Stimulated activated CD8-positive, alpha-beta memory T cell treated with anti-CD3 and anti-CD28 coated beads, Interleukin-4, amount 100 ng/mL, for 4 hours (primary cell): ENCODE data around the gene RIT1.
"Not testable (repeated sequence)": the region's sequence is repeated elsewhere in the genome, so short reads cannot be mapped to it uniquely, and the experiment has no call there.

Experiments
- DNase-seq, 2 donors: peaks; one replicate each; pipeline ENCODE4 v3.0.0-alpha.2; 2020; ENCODE audit warnings: low read depth in 2 of 2, low spot score in 1 of 2

Gene RIT1

DNA sequence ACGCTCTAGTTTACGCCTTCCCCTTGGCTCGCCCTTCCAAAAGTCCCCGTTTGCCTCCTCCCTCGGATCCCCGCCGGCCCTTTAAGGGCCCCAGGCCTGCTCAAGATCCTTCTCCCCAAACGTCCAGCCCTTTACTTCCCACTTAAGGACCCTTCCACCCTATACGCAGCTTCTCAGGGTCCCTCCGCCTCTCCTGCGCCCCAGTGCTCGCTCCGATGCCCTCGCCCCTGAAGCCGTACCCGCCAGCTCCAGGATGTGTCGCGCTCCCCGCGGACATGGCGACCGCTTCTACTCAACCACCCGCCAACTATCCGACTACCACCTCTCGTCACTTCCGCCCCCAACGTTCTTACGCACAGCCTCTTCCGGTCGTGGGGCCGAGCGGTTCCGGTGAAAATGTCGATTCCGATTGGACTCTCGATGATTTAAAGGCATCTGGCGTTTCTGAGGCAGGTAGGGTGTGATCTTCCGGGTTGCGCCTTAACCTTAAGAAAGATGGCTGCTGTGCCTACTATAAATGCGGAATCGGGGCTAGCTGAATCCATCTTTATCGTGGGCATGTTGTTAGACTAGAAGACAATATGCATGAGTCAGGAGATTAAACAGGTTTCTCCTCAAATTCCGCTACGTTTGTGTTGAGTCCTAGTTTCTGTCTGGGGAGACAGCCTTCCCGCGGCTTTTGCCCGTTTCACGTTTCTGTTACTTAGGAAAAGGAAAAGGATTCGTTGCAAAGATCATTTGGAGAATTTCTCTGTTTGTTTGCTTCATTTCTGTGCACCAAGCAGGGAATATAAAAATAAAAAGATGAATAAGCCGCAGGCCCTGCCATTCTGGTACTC, 23.2 kb upstream of the RIT1 start, which contains the start of gene KHDC4:
Gene KHDC4, minus strand, starts transcription at position 317 of the 839 bp plus-strand sequence. Its CDS starts 40 bp downstream, at position 277.
- DNase-seq = peak; percentile 81 to 88

DNA sequence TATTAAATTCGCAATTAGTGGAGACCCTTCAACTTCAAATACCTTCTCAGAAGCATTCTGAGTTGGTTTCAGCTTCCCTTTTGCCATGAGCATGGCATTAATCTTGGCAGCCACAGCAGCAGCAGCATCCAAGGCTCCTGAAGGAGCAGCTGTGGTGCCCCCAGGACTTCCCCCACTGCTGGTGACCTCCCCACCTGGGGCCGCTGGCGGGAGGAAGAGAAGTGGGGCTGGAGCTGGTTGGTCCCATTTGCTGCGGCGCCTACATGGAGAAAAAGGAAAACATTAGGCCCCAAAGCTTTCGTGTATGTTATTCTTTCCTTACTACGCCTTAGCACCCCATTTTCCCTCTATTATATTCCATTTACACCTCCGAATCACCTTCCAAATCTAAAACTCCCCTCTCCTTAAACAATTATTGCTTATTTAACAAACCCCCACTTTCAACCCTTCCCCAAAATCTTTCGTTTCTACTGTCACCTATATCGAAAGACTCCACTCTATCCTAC, 22.5 kb upstream of the RIT1 start:
- no peak for DNase-seq

DNA sequence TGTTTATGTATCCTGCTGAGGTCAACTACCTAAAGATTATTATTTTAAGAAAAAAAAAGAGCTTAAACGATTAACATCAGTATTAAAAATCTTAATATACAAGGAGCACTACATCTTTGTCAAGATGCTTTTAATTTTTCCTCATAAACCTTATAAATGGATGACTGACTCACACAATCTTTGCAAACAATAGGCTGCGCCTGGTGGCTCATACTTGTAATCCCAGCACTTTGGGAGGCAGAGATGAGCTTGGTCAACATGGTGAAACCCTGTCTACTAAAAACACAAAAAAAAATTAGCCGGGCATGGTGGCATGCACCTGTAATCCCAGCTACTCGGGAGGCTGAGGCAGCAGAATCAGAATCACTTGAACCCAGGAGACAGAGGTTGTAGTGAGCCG, 21.3 kb upstream of the RIT1 start:
- DNase-seq = no peak

DNA sequence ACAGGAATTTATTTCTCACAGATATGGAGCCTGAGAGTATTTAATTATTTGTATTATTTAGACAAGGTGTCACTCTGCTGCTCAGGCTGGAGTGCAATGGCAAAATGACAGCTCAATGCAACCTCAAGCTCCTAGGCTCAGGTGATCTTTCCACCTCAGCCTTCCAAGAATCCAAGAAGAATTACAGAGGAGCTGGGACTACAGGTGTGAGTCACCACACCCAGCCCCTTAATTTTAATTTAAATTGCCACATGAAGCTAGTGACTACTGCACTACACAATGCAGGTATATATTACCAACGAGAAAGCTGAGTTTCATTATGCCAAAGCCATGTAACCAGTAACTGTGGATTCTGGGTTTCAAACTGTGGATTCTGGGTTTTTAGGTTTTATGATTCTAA, 20.9 kb upstream of the RIT1 start:
- DNase-seq = no peak

DNA sequence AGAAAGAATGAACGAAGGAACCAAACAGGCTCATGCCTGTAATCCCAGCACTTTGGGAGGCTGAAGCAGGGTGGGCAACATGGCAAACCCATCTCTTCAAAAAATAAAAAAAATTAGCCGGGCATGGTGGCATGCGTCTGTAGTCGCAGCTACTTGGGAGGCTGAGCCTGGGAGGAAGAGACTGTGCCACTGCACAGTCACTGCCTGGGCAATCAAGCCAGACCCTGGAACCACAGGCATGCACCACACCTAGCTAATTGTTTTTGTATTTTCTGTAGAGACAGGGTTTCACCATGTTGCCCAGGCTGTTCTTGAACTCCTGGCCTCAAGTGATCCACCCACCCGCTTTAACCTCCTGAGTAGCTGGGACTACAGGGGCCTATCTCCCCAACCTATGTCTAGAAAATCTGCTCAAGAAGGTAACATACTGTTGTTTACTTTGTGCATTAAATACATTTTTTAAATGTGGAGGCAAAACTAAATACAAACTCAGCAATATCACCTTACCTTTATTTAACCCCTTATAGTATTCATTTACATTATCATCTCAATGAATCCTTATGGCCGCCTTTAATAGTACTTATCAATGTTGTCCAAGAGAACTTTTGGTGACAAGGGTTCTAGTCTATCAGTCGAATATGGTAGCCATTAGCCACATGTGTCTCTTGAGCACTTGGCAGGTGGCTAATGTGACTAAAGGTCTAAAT, 20.3 kb upstream of the RIT1 start:
- no peak for DNase-seq

DNA sequence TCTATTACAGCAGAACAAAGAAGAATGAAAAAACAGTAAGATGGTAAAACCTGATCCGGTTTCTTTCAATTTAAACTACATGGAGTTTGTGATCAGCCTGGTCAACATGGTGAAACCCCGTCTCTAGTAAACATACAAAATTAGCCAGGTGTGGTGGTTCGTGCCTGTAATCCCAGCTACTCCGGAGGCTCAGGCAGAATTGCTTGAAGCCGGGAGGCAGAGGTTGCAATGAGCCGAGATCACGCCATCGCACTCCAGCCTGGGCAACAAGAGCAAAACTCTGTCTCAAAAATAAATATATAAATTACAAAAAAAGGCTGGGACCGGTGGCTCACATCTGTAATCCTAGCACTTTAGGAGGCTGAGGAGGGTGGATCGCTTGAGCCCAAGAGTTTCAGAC, 19.6 kb upstream of the RIT1 start:
- not testable (repeated sequence) for DNase-seq

DNA sequence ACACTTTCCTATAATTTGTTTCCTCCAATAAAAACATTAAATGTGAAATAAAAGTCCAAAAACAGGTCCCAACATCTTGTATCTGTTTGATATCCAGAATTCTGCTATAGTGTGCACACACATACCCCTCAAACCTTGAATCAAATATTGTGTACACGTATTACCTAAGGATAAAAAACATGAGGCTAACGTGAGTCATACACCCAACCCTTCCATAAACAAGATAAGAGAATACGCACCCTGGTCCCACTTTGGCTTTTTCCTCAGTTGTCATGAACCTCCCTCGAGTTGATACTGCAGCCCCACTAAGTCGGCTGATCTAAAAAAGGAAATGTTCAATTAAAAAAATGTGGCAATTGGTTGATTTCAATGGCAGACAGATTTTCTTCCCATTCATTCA, 17.9 kb upstream of the RIT1 start:
- DNase-seq = no peak

DNA sequence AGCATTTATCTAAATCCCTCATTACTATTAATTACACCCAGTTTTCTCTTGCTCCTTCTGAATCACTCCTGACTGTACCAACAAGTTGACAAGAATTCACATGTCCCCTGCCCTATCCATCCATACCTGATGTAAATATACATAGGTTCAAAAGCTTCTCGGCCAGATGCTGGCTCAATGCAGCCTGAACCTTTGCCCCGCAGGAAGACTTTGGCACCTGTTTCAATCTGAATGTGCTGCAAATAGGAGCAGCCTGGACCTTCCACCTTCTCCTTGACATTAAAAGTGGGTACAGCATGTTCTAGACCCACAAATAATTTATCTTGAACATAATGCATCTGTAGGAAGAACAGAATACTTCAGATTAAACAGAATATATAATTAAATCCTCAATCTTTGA, 14.4 kb upstream of the RIT1 start:
- no peak for DNase-seq

DNA sequence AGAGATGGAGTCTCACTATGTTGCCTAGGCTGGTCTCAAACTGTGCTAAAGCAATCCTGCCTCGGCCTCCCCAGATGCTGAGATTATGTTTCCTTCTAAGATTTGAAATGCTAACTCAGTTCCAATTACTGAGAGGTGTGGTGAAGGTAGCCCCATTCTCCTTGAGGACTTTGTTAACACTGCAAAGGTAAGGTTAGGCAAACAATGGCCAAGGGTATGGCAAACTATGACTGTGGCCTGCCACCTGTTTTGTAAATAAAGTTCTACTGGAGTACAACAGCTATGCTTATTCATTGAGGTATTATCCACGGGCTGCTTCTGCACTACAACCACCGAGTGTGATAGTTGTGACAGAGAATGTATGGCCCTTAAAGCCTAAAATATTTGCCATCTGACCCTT, 9.6 kb upstream of the RIT1 start:
- DNase-seq = no peak

DNA sequence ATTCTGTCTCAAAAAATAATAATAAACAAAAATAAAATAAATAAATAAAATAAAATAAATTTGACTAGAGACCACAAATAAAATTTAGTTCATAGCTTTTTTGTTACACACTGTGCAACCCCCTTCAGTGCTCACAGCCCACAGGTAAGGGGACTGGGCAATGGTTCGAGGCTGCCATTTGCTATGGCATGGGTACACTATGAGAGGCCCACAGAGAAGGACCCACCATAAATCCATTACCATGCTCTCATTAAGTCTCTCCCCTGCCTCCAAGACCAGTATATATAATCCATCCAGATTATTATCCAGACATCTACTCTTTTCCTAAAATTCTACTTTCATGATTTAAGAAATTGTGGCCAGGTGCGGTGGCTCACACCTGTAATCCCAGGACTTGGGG, 8.7 kb upstream of the RIT1 start:
- DNase-seq = no peak

DNA sequence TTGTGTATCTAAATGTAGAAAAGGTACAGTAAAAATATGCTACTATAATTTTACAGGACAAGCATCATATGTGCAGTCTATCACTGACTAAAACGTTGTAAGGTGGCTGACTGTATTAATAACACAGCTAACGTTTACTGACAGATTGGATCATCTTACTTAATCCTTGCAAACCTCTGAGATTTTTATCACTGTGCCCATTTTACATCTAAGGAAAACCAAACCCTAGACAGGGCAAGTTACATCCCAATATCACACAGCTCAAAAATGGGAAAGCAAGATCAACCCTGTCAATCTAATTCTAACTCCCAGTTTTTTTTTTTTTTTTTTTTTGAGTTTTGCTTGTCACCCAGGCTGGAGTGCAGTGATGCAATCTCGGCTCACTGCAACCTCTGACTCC, 7.5 kb upstream of the RIT1 start:
- no peak for DNase-seq

DNA sequence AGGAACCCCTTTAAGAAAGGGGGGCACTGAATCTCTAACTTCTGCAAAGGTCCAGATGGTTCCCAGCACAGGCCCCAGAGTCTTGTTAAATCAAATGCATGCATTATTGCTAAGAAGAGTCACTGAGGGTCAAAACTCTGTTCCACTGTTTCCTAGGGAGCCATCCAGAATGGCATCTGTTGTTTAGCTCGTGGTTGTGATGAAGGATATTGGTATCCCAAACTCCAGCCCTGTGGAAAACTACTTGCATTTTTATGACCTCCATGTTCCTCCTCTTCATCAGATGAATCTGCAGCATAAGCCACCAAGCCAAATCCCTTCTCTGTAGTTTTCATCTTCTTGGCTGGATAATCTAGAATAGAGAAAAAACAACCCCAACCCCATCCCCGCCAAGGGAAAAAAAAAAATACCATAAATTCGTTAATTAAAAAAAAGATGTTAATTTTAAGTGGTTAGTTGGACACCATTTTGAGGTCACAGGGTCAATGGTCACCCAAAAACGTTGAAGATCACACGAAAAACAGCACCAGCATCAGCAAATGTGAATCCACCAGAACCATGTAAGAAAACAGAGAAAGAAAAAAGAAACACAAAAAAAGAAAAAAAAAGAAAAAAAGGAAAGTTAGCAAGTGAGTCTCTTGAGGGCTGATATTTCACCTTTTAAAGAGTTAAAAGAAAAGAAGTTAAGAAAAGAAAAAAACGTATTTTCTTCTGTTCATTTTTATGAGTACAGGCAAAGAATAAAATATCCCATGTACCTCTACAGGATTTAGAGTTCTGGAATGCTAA, 3.0 kb upstream of the RIT1 start:
- no peak for DNase-seq

DNA sequence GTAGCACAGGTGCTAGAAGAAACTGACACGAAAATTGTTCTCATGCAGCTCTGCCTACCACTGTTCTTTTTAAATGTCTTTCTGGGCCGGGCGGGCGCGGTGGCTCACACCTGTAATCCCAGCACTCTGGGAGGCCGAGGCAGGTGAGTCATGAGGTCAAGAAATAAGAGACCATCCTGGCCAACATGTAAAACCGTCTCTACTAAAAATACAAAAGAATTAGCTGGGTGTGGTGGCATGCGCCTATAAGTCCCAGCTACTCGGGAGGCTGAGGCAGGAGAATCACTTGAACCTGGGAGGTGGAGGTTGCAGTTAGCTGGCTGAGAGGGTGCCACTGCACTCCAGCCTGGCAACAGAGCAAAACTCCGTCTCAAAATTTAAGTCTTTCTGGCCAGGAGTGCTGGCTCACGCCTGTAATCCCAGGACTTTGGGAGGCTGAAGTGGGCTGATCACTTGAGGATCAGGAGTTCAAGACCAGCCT, 947 bp upstream of the RIT1 start:
- no peak for DNase-seq

DNA sequence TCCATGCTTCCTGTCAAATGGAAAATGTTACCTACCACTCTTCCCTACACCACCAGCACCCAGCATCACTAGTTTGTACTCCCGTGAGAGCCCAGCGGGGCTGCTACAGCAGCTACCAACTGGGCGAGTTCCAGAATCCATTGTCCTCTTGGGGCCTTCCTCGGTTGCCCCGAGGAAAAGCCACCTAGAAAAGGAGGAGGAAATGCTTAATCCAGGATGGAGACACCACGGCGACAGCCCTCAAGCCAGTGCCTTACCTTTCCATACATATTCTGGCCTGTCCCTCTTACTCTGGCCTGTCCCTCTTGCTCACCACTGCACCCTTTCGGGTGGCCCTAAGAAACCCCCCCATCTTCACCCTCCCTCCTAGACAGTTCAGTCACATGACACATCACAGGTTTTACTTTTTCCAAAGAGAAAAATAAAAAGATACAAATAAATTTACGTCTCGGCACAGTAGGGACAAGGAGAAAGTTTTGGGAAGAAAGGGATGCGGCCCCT, 478 bp downstream of the RIT1 start:
- DNase-seq = no peak

DNA sequence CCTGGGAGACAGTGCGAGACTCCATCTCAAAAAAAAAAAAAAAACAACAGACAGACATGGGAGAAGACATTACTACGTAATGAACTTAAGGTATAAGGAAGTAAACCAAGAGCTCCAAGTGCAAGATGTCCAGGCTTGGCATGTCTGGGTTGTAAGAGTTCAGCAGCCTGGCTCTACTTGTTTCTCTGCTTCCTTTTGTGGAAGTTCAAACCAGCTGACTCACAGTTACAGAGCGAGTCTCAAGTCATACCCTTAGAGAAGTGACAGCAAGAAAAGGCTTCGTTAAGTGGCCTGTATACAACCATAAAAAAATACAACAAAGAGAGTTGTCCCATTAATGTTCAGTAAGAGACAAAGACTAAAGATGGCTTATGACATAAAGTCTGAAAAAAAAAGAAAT, 1.3 kb downstream of the RIT1 start:
- no peak for DNase-seq

DNA sequence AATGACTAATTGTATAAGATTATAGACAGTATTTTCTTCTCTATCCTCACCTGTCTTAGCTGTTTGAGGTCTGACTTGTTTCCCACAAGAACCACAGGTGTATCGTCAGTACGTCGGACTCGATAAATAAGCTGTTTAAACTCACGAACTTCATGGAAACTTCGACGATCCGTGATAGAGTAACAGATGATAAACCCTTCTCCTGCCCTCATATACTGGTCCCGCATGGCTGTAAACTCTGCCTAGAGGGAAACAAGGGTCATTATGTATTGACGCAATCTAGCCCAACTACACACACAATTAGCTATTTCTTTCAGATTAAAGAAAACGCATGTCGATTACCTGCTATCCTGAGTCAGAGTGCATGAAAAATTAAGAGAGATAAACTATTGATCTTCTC, 6.9 kb downstream of the RIT1 start:
- DNase-seq = no peak

DNA sequence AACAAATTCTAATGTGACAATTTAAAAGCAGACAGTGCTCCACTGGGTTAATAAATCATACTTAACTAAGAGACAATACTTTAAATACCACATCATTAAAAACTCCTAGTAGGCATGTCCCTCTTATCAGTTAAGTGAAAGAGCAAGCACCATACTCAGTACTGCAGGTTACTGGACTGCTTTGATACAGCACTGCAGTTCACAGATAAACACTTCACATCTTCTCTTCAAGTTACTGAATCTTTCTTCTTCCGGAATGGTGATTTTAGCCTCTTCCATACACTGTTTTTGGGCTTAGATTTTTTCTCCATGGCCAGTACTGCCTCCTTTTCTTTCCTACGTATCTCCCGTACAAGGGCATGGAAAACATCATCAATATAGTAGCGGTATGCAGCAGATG, 11.0 kb downstream of the RIT1 start:
- DNase-seq = no peak

DNA sequence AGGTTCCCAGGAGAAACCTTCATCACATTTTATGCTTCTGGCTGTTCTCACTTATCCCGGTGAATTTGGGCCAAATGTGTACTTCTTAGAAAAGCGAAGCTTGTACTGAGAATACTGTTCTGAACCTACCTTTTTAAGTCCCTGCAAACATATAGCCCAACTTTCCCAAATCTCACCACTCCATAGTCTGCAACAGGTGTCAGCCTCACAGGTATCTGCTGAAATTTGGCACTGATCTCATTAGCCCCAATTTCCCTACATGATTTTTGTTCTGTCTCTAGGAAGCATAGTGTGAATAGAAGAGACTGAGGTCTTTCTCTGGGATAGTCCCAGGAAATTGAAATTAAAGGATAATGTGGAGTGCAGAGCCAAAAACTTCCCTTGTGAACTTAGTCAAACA, 11.5 kb downstream of the RIT1 start:
- no peak for DNase-seq

DNA sequence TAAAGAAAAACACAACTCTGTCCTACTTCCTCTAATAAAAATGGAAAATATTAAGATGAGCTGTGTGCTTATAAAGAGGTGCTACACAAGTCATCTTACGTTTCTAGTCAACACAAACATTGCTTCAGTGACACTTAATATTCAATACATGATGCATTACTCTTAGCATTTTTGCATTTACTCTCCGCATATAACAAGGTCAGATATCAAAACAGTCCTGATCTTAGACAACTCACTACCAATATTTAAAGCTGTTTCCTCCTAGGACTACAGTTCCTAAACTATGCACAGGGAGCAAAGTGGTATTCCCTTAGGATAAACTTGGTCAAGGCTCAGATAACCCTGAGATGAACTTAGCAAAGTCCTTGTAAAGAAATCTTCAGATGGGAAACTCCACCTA, 12.3 kb downstream of the RIT1 start:
- no peak for DNase-seq

DNA sequence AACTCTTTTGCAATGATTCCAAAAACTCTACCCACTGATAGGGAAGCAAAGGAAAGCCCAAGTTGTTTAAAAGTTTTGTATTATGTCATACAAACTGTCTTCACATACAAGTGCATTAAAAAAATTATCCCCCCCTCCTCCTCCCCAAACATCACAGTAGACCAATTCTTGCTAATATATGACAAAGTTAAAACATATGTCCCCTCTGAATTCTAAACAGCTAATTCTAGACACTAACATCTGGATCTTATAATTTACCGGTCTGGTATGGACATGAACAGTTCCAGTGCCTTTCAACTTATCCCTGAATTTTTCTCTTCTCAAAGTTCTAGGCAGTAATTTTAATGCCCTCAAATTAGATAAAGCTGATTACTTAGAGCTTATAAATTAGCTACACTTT, 13.4 kb downstream of the RIT1 start:
- no peak for DNase-seq

DNA sequence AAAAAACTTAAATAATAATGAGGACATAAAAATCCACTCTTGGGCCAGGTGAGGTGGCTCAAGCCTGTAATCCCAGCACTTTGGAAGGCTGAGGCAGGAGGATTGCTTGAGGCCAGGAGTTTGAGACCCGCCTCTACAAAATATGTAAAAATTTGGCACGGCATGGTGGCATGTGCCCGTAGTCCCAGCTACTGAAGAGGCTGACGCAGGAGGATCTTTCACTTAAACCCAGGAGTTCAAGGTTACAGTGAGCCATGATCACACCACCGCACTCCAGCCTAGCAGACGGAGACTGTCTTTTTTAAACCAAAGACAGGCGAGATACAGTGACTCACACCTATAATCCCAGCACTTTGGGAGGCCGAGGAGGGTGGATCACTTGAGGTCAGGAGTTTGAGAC, 14.7 kb downstream of the RIT1 start:
- DNase-seq = not testable (repeated sequence)
